H1 (cell line): ENCODE measurements around the gene LTBP1. TPM values are rescaled to one million over a fixed set of nuclear protein-coding genes. Genes with fewer than 3 reads are reported as not detected.

Experiments used
- CHD7 ChIP-seq: fragments of 300-600 bp; sonication (generic); IDR thresholded peaks from 2 replicates; pipeline ENCODE4 v1.7.1; 2012; ENCODE audit warnings: low read length, moderate library complexity, mild to moderate bottlenecking, inconsistent platforms; ENCODE audit not compliant: insufficient replicate concordance
- CTCF ChIP-seq, 3 experiments: IDR thresholded peaks; 1 replicate in 2 of 3; 2 replicates in 1 of 3; pipeline versions ENCODE4 v1.5.1 to v1.6.1; 2011; ENCODE audit warnings: low read length in 3 of 3, mild to moderate bottlenecking in 3 of 3, inconsistent platforms in 2 of 3, low read depth in 1 of 3, moderate library complexity in 1 of 3; ENCODE audit not compliant: insufficient read depth in 1 of 3; ENCODE audit errors: control extremely low read depth in 1 of 3
- EZH2 ChIP-seq: fragments of 200-600 bp; sonication (generic); IDR thresholded peaks from 2 replicates; pipeline ENCODE4 v1.7.1; 2012; ENCODE audit warnings: low read depth, mild to moderate bottlenecking, moderate library complexity, low read length, inconsistent platforms; ENCODE audit not compliant: severe bottlenecking
- KDM1A ChIP-seq: fragments of 200-600, 300-600 bp; sonication (generic); IDR thresholded peaks from 2 replicates; pipeline ENCODE4 v1.7.1; 2016; ENCODE audit warnings: mild to moderate bottlenecking, low read length, borderline replicate concordance
- KDM5A ChIP-seq: fragments of 200-600 bp; IDR thresholded peaks from 2 replicates; pipeline ENCODE4 v1.7.1; 2012; ENCODE audit warnings: mild to moderate bottlenecking, low read length, inconsistent platforms, mixed read lengths
- RBBP5 ChIP-seq: IDR thresholded peaks from 2 replicates; pipeline ENCODE4 v1.7.1; 2012; ENCODE audit warnings: low read depth, mild to moderate bottlenecking, inconsistent platforms, low read length, moderate library complexity, borderline replicate concordance
- SP4 ChIP-seq: IDR thresholded peaks from 2 replicates; pipeline ENCODE4 v1.6.1; 2012; ENCODE audit warnings: low read length, inconsistent platforms
- polyA plus RNA-seq, 7 experiments: library from polyadenylated mRNA; depleted of rRNA in 3 of 7; stranded (reverse) in 5 of 7; unstranded in 2 of 7; fragments of >200 nt in 5 of 7; fragments of 200-250 nt in 2 of 7; gene quantifications; 1 replicate in 5 of 7; 2 replicates in 1 of 7; 4 replicates in 1 of 7; pipeline versions ENCODE4 v1.2.1 to v1.2.3, GENCODE V29; 2011 to 2013; ENCODE audit warnings: missing spikeins in 2 of 7, mixed read lengths in 2 of 7
- total RNA-seq: library from RNA; stranded (reverse); fragmentation: NEBNext Ultra II Directional; extraction: Animal tissue kit (Norgen Biotek cat#: 25700); gene quantifications from 2 replicates; pipeline ENCODE4 v1.2.1, GENCODE V29; 2021

Gene LTBP1
- total and polyA plus RNA-seq, 2 of the 8 experiments (the other 6 are each of a cell fraction or from before 2014, with no cell fraction given), result 15.4 to 24.7 TPM

- TF ChIP-seq KDM1A (peak; percentile 26; the same call in 1 of the 2 replicates), SP4 (no peak), KDM5A (no peak), EZH2 (no peak), RBBP5 (peak; percentile 66), CTCF (IDR thresholded peaks at IDR 0.05; ENCODE audit: control extremely low read depth in 1 of 3, insufficient read depth in 1 of 3, low read depth in 1 of 3, low read length in 3 of 3) (peak; percentile 77 to 81 (median 79)), CHD7 (no peak)
Measured at GRCh38 chr2:32946314-32947075, at the start of gene LTBP1 (continued).
